GM21825 (cell line): ENCODE measurements around the gene CBX1.
"Not testable (repeated sequence)": the region's sequence is repeated elsewhere in the genome, so short reads cannot be mapped to it uniquely, and the experiment has no call there.

Experiments used
- ATAC-seq: cut with Tn5 transposase; IDR thresholded peaks from one replicate; pipeline ENCODE4 v1.9.1; 2021; ENCODE audit warnings: mild to moderate bottlenecking, moderate library complexity; ENCODE audit not compliant: unreplicated experiment

Gene CBX1

GRCh38 chr17:48053758-48054237 is 47.5 kb downstream of the CBX1 start:
- no peak for ATAC-seq

- ATAC-seq, result no peak
Measured at GRCh38 chr17:48052956-48053757, 48.1 kb downstream of the CBX1 start.

- no peak for ATAC-seq
Measured at GRCh38 chr17:48051706-48052486, 49.4 kb downstream of the CBX1 start.

- no peak for ATAC-seq
Measured at GRCh38 chr17:48051283-48051682, 50.0 kb downstream of the CBX1 start.

- peak; percentile 32 for ATAC-seq
Measured at GRCh38 chr17:48048384-48049126, 52.7 kb downstream of the CBX1 start.

- peak; percentile 86 for ATAC-seq
Measured at GRCh38 chr17:48047741-48048383, 53.4 kb downstream of the CBX1 start, which contains the start of gene NFE2L1. TSS of gene NFE2L1 (plus strand) at chr17:48048359. CDS start at chr17:48051119, 2,760 bp downstream.

GRCh38 chr17:48047113-48047740 is 54.1 kb downstream of the CBX1 start:
- ATAC-seq, result no peak

- no peak for ATAC-seq
Measured at GRCh38 chr17:48046296-48046695, 55.0 kb downstream of the CBX1 start.

- ATAC-seq, result no peak
Measured at GRCh38 chr17:48045316-48046001, 55.8 kb downstream of the CBX1 start.

- ATAC-seq, result no peak
Measured at GRCh38 chr17:48044851-48045250, 56.4 kb downstream of the CBX1 start.

GRCh38 chr17:48043176-48043575 is 58.1 kb downstream of the CBX1 start:
- no peak for ATAC-seq

GRCh38 chr17:48038687-48039086 is 62.6 kb downstream of the CBX1 start:
- no peak for ATAC-seq

GRCh38 chr17:48037838-48038323 is 63.4 kb downstream of the CBX1 start:
- no peak for ATAC-seq

GRCh38 chr17:48037036-48037837 is 64.0 kb downstream of the CBX1 start, which contains the start of gene COPZ2:
TSS of gene COPZ2 (minus strand) at chr17:48037797. CDS start at chr17:48037777, 20 bp downstream.
- no peak for ATAC-seq

GRCh38 chr17:48036693-48037035 is 64.6 kb downstream of the CBX1 start:
- no peak for ATAC-seq

GRCh38 chr17:48034734-48035133 is 66.5 kb downstream of the CBX1 start:
- ATAC-seq, result not testable (repeated sequence)

GRCh38 chr17:48031966-48032365 is 69.3 kb downstream of the CBX1 start:
- ATAC-seq, result no peak

- ATAC-seq, result no peak
Measured at GRCh38 chr17:48030531-48030930, 70.7 kb downstream of the CBX1 start.

GRCh38 chr17:48028736-48029135 is 72.5 kb downstream of the CBX1 start:
- ATAC-seq, result no peak
